ENCODE results near the gene PLEKHM3.
"Not testable (repeated sequence)": the region's sequence is repeated elsewhere in the genome, so short reads cannot be mapped to it uniquely, and the experiment has no call there.

PLEKHM3 gene

DNA sequence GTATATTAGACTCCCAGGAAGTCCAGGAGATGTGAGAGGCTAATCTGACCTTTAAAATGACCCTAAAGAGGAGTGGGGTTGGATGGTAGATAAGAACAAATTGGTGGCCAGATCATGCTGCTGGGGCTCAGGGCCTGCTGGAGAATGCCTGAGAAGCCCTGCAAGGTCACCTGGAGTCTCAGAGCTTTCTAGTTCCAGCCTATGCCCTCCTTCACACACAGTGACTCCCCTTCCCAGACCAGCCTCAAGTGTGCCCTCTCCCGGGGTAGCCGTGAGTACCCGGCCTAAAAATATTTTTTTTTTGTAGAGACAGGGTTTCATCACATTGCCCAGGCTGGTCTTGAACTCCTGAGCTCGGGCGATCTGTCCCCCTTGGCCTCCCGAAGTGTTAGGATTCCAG is 211.4 kb downstream of the PLEKHM3 start:
- no peak for DNase-seq

DNA sequence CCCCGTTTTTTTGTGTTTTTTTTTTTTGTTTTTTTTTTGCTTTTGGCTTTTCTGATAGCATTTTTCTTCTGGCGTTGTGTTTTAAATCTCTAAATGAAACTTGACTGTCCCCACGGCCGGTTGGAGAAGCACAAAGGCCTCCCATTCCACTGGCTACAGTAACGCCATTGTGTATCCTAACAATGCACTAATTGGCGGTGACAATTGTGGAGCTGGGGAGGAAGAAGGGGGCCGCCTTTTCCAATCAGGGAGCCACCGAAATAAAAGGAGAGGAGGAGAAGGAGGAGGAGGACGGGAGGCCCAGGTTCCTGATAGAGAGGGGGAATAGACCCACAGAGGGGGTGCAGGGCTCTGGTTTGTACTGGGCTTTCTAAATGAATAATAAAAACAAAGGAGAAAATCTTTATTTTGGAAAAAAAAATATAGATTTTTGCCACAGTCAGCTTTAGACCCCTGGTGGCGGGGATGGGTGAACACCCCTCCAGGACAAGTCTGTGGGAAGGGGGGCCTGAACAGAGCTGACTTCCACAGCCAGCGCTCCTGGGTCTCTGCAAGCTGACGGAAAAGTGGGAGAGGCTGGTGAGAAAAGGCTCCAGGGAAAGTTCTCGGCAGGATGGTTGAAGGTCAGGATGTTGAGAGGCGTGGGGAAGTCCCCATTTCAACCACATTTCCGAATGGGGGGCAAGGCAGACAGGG is 212.0 kb downstream of the PLEKHM3 start:
- DNase-seq: no peak

DNA sequence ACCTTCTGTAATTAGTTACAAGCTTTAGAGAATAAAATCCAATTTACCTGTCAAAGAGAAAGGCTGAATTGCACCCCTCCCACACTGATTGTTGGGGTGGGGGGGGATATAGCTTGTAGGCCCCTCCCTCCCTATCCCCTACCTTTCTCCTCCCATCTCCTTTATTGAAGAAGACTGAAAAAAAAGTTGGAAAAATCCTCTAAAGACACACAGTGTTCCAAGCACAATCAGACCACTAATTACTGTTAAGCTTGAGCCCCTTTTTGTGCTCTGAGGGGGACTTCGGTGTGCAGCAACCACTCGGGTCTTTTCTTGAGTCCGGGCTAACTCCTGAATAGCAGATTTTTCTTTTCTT is 212.6 kb downstream of the PLEKHM3 start:
- DNase-seq: no peak

DNA sequence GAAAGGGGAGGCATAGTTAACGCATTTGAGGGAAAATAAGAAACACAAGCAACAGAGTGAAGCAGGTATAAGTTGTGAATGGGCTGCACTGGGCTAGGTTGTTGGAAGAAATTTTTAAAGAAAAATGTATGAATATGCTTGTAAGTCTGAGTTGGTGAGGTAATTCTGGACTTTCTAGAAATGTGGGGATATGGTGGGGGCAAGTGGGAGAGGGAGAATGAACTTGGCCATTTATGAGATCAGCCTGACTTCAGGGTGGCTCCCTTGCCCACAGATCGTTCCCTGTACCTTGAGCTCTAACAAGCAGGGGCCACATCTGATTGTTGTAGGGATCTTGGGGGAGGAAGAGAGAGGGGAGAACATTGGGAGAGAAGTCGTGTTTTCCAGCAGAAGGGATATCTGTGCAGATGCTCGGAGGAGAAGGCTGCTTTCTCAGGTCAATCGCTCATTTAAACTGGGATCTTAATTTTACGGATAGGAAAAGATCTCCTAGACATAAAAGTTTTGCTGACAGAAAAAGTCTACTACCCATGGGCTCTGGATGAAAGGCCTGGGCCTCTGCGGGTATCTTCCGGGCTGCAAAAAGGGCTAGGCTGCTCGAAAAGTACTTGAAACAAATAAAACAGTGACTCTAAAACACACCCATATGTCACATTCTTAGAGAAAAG is 213.1 kb downstream of the PLEKHM3 start:
- DNase-seq: no peak

DNA sequence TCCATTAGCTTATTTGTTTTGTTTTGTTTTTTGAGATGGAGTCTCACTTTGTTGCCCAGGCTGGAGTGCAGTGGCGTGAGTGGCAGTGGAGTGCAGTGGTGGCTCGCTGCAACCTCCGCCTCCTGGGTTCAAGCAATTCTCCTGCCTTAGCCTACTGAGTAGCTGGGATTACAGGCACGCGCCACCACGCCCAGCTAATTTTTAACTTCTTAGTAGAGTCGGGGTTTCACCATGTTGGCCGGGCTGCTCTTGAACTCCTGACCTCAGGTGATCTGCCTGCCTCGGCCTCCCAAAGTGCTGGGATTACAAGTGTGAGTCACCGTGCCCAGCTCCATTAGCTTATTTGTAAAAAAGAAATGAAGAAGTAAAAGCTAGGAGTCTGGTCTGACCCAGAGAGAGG is 213.7 kb downstream of the PLEKHM3 start:
- DNase-seq: not testable (repeated sequence)

DNA sequence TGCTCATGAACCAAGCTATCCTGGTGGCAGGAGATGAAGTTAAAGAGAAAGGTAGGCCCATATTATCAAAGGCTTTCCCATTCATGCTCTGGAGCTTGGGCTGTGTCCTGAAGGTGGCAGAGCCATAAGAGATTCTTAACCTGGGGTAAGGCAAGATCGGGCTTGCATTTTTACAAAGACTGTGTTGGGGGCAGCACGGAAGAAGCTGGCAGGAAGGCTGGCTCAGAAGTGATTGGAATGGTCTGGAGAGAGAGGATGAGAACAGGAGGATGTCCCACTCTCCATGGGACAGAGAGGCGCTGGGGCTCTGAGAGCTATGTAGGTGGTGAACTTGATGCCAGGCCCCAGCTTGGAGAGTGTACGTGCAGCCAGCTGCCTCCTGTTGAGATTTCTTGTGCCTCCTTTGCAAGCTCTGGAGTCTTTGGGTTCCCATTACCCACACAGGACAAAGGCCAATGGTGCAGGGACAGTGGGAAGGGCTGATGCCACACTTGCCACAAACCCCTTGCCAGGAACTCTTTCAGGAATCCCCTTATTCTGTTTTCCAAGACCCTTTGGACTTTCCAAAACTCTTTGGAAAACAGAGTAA is 215.0 kb downstream of the PLEKHM3 start:
- DNase-seq: no peak

DNA sequence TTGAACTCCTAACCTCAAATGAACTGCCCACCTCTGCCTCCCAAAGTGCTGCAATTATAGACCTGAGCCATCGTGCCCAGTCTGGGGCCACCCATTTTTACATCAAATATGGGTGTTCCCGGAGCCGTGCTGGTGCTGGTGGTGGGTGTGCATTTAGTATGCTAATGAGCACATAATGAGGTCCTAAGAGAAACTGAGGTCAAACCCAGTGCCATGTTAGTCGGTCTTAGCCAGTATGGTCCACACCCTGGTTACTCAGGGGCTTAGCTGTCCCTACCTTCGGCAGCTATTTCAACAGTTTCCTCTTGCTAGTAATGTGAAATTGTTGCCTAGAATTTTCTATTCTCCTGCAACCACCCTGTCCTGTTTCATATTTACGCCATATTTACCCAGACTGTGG is 217.2 kb downstream of the PLEKHM3 start:
- no peak for DNase-seq

DNA sequence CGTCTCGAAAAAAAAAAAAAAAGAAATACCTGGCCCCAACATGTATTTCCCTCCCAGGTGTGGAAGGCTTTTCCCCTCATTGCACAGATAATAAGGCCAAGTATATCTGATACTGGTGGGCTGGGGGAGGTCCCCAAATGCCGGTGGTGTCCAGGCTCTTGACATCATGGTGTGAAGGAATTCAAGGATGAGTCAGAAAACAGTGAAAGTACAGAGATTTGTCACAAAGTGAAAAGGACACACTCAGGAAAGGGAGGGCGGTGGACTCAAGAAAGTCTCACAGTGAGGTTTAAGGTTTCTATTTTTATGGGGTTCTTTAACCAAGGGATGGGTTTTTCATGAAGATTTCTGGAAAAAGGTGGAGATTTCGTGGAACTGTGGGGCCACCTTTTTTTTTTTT is 217.8 kb downstream of the PLEKHM3 start:
- DNase-seq: no peak

DNA sequence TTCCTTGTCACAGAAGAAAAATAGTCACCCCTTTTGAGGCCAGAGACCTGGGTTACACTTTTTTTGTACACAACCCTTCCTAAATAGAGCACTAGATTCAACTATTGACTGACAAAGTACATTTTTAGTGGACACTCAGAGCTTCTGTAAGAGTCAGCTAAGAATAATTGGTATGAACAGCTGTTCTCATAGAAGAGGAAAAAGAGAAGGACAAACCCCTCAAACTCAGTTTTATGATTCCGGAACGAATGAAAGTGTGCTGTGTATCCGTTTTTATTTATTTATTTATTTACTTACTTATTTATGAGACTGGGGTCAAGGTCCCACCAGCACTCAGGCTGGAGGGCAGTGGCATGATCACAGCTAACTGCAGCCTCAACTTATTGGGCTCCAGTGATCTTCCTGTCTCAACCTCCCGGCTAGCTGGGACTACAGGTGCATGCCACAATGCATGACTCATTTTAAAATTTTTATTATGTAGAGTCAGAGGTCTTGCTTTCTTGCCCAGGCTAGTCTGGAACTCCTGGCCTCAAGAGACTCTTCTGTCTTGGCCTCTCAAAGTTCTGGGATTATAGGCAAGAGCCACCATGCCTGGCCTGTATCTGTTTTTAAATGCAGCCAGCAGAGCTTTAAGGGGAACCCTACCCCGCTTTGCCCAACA is 219.6 kb downstream of the PLEKHM3 start:
- DNase-seq: no peak

DNA sequence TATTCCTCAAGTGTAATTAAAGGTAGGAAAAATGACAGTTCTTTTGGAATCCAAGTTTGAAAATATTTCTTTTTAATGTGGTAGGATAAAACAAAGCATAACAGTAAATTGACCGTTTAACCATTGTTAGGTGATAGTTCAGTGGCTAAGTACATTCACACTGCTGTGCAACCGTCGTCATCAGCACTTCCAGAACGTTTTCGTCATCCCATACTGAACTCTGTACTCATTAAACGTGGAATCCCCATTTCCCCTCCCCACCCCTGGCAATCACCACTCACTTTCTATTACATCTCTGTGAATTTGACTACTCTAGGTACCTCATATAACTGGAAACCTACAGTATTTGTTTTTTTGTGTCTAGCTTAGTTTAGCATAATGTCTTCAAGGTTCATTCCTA is 222.7 kb downstream of the PLEKHM3 start:
- DNase-seq: no peak

DNA sequence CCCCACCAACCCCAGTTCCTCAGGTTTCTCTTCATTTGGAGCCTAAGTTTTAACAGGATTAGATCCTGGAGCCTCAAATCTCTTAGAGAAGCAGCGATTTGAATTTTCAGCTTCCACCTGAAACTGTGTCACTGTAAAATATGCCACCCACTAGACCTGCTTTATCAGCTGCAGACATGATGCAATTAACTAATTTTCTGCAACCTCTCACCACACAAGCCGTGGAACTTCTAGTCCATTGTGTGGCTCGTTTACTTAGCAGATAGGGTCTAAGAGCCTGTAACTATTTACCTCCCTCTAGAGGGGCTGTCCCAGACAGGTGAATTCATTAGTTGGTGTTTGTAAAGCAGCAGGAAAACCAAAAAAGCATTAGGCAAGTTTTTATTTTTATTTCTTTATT is 224.1 kb downstream of the PLEKHM3 start:
- DNase-seq: no peak

DNA sequence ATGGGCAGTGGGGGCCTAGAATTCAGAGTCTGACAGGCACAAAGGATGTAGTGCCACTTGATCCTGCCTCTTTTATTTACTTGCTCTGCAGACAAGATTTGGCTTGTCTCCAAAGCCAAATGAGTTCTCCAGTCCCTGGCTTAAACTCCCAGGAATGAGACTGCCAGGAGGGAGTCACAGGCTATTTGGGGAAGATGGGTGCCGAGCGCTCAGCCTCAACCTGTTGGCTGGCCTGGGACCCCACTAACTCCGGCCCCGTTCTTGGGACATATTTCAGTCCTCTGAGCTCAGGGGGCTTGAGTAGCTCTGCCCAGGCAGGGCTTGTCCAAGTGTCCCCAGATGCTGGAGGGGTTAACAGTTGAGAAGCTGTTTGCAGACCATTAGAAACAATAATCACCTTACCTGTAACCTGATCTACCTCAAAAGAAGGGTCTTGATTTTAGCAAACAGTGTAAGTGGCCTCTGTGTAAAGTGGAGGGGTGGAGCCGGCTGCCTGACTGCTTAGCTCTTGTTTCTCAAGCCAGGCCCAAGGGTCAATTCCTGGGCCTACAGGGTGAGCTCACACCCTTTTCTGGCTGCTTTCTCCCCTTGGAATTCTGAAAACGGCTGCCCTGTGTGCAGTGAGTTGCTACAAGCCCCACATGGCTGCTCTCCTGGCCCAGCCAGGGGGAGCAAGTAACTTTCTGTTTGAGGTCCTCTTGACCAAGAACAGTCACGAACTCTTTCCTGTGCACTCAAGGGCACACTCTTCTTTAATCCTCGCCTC is 228.6 kb downstream of the PLEKHM3 start:
- DNase-seq: peak; percentile 50

DNA sequence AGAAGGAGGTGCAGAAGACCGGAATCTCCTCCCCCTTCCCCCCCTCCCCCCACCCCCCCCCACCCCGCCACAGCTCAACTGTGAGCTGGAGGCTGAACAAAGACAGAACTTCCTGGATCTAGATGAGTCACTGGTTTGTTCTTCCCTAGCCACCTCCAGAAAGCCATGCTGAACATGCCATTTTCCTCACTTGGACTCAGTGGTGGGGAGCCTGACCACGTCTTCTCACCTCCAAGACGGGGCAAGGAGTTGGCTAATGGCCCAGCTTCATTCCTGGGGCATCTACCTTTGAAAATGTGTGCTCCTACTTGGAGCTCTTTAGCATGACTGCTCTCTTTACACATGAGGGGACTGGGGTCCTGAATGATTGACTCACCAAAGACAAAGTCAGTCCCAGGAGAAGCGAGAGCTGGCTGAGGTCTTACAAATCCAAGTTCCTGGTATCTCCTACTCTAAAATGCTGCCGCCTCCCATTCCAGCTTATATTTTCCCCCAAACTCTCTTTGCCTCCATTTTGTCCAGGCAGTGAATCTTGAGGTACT is 233.0 kb downstream of the PLEKHM3 start:
- DNase-seq: no peak

DNA sequence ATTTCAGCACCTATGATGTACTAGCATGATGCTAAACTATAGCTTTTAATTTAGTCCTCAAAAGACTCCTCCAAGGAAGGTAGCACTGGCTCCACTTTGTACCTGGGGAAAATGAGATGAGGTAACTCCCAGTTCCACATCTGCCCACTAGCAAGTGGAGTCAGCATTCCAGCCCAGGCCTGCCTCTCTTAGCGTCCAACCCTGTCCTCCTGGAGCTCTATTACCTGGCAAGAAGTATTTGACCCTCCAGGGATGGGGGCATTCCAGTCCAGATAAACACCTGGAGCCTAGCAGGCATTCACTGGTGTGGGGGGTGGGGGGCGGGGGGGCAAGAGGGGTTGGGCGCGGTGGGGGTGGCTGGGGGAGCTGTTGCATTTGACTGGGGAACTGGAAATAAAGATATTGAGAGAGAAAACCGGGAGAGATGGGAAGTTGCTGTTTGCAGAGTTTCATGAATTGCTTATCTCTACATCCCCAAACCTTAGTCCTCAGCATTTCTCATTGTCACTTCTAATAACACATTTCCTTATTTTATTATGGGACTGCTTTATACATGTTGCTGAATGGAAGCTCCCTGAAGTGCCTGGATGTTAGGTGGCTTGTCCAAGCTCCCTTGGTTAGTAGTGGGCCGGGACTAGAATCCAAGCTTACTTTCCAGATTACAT is 233.6 kb downstream of the PLEKHM3 start:
- DNase-seq: no peak

DNA sequence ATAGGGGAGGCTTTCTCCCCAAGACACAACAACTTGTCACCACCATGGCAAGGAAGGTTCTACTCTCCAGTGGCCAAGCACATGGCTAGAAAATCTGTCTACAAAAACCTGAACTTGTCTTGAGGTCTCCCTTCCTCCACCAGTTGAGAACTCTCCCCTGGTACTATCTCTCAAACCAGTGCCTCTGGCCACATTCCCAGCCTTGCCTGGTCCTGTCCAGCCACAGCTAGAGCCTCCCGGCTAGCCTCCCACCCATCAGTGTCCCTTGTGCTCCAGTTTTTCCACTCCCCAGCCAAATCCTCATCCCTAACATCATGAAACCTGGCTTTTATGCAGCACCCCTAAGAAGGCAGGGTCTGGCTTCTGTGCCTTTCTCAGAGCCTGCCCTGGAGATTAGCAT is 234.4 kb downstream of the PLEKHM3 start:
- no peak for DNase-seq

DNA sequence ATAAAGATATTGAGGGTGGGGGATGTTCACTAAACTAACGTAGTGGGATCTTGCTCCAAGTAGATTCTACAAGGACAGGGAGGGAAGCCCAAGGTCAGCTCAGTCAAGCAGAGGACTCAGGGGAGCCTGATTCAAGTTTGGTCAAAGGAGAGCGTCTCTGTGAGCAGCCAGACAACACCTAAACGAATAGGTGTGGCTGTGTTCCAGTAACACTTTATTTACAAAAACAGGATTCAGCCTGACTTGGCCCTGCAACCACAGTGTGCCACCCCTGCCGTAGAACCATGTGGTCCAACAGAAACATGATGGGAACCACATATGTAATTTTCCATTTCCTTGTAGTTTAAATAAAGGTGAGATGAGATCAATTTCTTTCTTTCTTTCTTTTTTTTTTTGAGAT is 237.5 kb downstream of the PLEKHM3 start:
- DNase-seq: no peak

DNA sequence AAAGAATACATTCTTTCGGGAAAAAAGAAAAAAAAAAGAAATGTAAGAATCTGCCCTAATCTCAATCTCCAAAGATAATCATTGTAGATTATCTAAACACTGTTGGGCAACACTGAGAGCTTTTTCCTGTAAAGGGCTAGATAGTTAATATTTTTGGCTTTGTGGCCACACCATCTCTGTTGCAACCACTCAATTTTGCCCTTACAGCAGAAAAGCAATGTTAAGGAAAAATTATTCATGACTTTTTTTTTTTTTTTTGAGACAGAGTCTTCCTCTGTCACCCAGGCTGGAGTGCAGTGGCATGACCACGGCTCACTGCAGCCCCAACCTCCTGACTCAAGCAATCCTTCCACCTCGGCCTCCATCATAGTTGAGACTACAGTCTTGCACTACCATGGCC is 238.3 kb downstream of the PLEKHM3 start:
- no peak for DNase-seq

DNA sequence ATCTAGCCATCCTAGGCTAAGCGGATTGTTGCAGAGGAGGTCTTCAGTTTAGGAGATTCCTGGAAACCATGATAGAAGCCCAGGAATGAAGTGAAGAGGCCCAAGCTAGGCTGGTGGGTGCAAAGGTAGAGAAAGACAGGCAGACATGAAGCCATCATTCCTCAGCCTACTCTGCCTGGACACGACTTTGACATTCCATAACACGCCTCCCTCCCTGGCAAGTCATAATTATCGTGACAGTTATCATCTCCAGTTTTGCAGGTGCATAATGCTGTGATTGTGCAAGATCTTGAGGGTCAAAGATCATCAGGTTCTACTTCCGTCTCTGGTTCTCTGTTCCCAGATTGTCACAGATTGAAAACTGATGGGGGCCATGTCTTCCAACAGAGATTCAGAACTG is 240.4 kb downstream of the PLEKHM3 start:
- DNase-seq: no peak

DNA sequence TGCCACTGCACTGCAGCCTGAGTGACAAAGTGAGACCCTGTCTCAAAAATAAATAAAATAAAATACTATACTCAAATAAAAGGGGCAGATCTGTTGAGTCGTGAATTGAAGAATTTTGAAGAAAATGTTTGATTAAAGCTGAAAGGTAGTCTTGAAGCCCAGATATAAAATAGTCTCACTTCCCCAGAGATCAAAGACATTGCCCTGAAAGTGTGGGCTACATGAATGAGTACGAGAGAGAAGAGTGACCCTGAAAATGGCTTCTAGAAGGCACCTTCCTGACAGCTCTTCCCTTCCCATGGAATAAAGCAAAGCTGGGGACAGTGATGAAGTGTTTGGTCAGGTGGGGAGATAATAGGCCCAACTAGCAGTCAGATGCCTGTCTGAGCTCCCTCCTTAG is 241.8 kb downstream of the PLEKHM3 start:
- DNase-seq: no peak

DNA sequence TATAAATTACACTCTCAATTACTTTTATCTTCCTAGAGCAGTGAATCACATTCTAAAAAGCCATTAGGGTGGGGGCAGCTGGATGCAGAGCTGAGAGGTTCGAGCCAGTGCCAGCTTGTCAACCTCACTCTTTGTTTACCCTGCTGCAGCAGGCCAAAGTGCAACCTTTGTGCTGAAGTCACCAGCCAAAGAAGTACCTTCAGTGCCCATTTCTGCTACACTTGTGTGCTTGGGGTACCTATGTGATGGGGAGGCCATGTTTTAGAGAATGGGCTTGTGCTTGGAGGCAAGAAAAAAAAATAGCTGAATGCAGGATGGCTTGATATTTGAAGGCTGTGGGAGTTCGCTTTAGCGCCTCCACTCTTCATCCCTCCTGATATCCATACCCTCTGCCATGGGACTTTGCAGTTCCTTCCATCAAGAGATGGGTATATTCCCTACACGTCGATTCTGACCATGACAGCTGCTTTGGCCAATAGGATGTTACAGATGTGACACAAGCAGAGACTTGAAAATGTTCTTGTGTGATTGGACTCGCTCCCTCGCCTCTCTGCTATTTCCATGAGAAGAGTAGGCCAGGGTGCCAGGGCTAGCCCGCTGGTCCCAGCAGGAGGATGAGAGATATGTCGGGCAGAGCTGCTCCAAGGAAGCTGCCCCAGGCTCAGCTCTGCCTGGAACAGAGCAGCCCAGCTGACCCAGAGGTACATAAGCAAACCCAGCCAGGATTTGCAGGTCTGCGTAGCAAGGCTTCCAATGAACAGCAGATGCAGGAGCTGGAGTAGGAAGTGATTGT is 242.9 kb downstream of the PLEKHM3 start:
- DNase-seq: no peak

DNA sequence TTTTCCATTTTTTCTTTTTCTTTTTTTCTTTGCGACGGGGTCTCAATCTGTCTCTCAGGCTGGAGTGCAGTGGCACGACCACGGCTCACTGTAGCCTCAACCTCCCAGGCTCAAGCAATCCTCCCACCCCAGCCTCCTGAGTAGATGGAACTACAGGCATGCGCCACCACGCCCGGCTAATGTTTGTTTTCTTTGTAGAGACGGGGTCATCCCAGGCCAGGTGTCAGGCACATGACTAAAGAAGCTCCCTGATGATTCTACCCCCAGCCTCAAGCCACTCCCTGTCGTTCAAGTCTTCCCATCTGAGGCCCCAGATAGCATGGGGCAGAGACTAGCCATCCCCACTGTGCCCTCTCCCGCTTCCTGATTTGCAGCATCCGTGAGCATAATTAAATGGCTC is 245.8 kb downstream of the PLEKHM3 start:
- no peak for DNase-seq
